Neural progenitor cell (in vitro differentiated cells): ENCODE results near the gene NXNL1. TPM values are rescaled to one million over a fixed set of nuclear protein-coding genes. Genes with fewer than 3 reads are reported as not detected.

Experiments
- DNase-seq: peaks from one replicate; pipeline ENCODE4 v3.0.0-alpha.2; 2016; ENCODE audit warnings: low spot score
- H2AFZ ChIP-seq: fragments of 200-600 bp; sonication (generic); replicated peaks from 2 replicates; pipeline ENCODE4 v1.6.1; 2016; ENCODE audit warnings: antibody characterized with exemption
- H3F3A ChIP-seq: fragments of 200-600 bp; sonication (generic); 2 replicates; pipeline ENCODE4 v1.6.1; 2016; ENCODE audit warnings: antibody characterized with exemption, low read depth
- H3K27ac ChIP-seq: fragments of 200-600 bp; sonication (generic); 2 replicates; pipeline ENCODE4 v1.5.1; 2016; ENCODE audit warnings: mild to moderate bottlenecking
- H3K27me3 ChIP-seq: fragments of 200-600 bp; sonication (generic); 2 replicates; pipeline ENCODE4 v1.6.1; 2016; ENCODE audit warnings: mild to moderate bottlenecking, moderate library complexity
- H3K36me3 ChIP-seq: fragments of 200-600 bp; sonication (generic); 2 replicates; pipeline ENCODE4 v1.5.1; 2016
- H3K4me1 ChIP-seq: fragments of 200-600 bp; sonication (generic); 2 replicates; pipeline ENCODE4 v1.6.1; 2016; ENCODE audit warnings: mixed run types
- H3K4me2 ChIP-seq: fragments of 200-600 bp; sonication (generic); 2 replicates; pipeline ENCODE4 v1.6.1; 2016
- H3K4me3 ChIP-seq: fragments of 200-600 bp; sonication (generic); 2 replicates; pipeline ENCODE4 v1.5.1; 2016
- H3K79me2 ChIP-seq: fragments of 200-600 bp; sonication (generic); 2 replicates; pipeline ENCODE4 v1.6.1; 2016; ENCODE audit warnings: low read depth
- H3K9ac ChIP-seq: fragments of 200-600 bp; sonication (generic); 2 replicates; pipeline ENCODE4 v1.6.1; 2016
- H3K9me3 ChIP-seq: fragments of 200-600 bp; sonication (generic); 2 replicates; pipeline ENCODE4 v1.5.1; 2016; ENCODE audit warnings: low read depth
- H4K20me1 ChIP-seq: fragments of 200-600 bp; sonication (generic); 2 replicates; pipeline ENCODE4 v1.6.1; 2016; ENCODE audit warnings: low read depth
- H3K27ac Mint-ChIP-seq: 3 replicates; pipeline ENCODE4 v1.8.0; 2021; ENCODE audit warnings: mixed read lengths
- H3K27me3 Mint-ChIP-seq: 2 replicates; pipeline ENCODE4 v1.8.0; 2022; ENCODE audit warnings: low read depth, mild to moderate bottlenecking, inconsistent platforms, moderate library complexity, mixed read lengths; ENCODE audit not compliant: insufficient read depth
- H3K36me3 Mint-ChIP-seq: 3 replicates; pipeline ENCODE4 v1.8.0; 2021; ENCODE audit warnings: mixed read lengths
- H3K4me1 Mint-ChIP-seq: 3 replicates; pipeline ENCODE4 v1.8.0; 2021; ENCODE audit warnings: mixed read lengths
- H3K4me3 Mint-ChIP-seq: 3 replicates; pipeline ENCODE4 v1.8.0; 2021; ENCODE audit warnings: mild to moderate bottlenecking, moderate library complexity, mixed read lengths
- H3K9me3 Mint-ChIP-seq: 3 replicates; pipeline ENCODE4 v1.8.0; 2020; ENCODE audit warnings: mixed read lengths
- EZH2 ChIP-seq: fragments of 200-600 bp; sonication (generic); IDR thresholded peaks from 2 replicates; pipeline ENCODE4 v1.6.1; 2017; ENCODE audit warnings: antibody characterized with exemption, mild to moderate bottlenecking, moderate library complexity
- EZH2phosphoT487 ChIP-seq: fragments of 200-600 bp; sonication (generic); IDR thresholded peaks from 2 replicates; pipeline ENCODE4 v1.6.1; 2017; ENCODE audit warnings: antibody characterized with exemption
- total RNA-seq: library from RNA; depleted of rRNA; stranded (reverse); fragments of >200 nt; gene quantifications from 2 replicates; pipeline ENCODE4 v1.2.3, GENCODE V29; 2015; ENCODE audit warnings: low replicate concordance
- TF ChIP-seq, protein P1 (sequence below): fragments of 200-600 bp; sonication (generic); IDR thresholded peaks from 2 replicates; pipeline ENCODE4 v1.5.1; 2017; ENCODE audit warnings: antibody characterized with exemption, mild to moderate bottlenecking

The NXNL1 gene
- total RNA-seq, 1 donor from 2014 or later: not detected

DNA sequence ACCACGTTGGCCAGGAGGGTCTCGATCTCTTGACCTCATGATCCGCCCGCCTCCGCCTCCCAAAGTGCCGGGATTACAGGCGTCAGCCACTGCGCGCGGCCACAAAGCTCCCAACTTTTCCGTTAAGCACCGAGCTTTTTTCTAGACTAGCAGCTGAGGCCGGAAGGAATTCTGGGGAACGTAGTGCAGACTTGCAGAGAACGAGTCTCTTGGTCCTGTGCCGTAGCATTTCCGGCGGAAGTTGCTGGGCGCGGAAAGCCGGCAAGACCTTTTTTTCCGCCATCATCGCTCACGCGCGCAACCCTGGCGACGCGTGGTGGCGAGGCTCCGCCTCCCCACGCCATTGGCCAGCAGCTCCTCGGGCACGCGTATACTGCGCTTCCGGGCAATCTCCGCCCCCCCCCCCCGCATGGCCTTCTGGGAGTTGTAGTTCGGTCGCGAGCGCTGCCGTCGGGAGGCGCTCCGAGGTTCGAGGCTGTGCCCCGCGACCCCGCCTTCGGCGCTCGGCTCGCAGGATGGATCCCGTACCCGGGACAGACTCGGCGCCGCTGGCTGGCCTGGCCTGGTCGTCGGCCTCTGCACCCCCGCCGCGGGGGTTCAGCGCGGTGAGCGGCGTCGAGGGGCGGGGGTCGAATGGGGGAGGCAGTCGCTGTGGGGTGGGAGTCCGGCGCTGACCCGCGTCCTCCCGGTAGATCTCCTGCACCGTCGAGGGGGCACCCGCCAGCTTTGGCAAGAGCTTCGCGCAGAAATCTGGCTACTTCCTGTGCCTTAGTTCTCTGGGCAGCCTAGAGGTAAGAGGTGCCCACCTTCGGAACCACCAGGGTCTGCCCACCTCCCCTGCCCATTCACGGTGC lies 40.9 kb downstream of the NXNL1 start, which contains the start of gene MVB12A:
Gene MVB12A (plus strand): TSS at position 427 of the 854 bp plus-strand sequence. CDS start 89 bp downstream, at position 516.
- H3K79me2 ChIP-seq: no peaks in the 10 kb centered on the region
- no peaks in the 10 kb centered on the region for H3K27me3 ChIP-seq
- peaks cover 56% of the 10 kb centered on the region for H3F3A ChIP-seq
- peaks cover 30% of the 10 kb centered on the region for H3K4me1 Mint-ChIP-seq
- H3K36me3 ChIP-seq: no peaks in the 10 kb centered on the region
- H3K4me3 Mint-ChIP-seq: peak within 1 kb of the TSS; percentile 93
- peak within 1 kb of the TSS; percentile 5 for H3K27ac ChIP-seq
- no peak within 1 kb of the TSS for H3K9ac ChIP-seq
- H3K9me3 ChIP-seq: no peaks in the 10 kb centered on the region
- peaks cover 9% of the 10 kb centered on the region for H3K27me3 Mint-ChIP-seq
- H4K20me1 ChIP-seq: no peaks in the 10 kb centered on the region
- TF ChIP-seq EZH2: peak; percentile 32
- TF ChIP-seq, protein P1, sequence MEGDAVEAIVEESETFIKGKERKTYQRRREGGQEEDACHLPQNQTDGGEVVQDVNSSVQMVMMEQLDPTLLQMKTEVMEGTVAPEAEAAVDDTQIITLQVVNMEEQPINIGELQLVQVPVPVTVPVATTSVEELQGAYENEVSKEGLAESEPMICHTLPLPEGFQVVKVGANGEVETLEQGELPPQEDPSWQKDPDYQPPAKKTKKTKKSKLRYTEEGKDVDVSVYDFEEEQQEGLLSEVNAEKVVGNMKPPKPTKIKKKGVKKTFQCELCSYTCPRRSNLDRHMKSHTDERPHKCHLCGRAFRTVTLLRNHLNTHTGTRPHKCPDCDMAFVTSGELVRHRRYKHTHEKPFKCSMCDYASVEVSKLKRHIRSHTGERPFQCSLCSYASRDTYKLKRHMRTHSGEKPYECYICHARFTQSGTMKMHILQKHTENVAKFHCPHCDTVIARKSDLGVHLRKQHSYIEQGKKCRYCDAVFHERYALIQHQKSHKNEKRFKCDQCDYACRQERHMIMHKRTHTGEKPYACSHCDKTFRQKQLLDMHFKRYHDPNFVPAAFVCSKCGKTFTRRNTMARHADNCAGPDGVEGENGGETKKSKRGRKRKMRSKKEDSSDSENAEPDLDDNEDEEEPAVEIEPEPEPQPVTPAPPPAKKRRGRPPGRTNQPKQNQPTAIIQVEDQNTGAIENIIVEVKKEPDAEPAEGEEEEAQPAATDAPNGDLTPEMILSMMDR: no peak
- TF ChIP-seq EZH2phosphoT487: no peak
- peak; percentile 99 for DNase-seq
- peaks cover 18% of the 10 kb centered on the region for H3K4me1 ChIP-seq
- peak within 1 kb of the TSS; percentile 85 for H2AFZ ChIP-seq
- H3K9me3 Mint-ChIP-seq: no peaks in the 10 kb centered on the region
- peak within 1 kb of the TSS; percentile 84 for H3K4me2 ChIP-seq
- H3K4me3 ChIP-seq: peak within 1 kb of the TSS; percentile 87
- peaks cover 2% of the 10 kb centered on the region for H3K36me3 Mint-ChIP-seq
- peak within 1 kb of the TSS; percentile 84 for H3K27ac Mint-ChIP-seq

DNA sequence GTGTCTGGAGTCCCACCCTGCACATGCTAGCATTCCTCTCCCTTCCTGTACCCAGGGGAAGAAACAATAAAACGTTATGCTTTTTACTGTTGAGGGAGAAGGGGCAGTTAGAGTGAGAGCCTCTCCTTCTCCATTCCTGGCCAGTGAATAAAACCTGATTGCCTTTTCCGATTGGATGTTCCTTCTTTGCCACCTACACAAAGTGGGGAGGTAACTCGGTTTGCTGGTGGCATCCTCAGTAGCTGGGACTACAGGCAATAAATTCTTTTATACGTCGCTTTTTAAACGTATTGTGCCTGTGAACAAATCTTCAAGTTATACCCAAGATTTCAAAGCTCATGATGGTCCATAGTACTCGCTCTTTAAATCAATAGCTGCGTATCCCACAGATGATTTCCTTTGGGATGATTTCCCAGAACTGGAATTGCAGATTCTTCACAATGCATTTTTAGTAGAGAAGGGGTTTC lies 41.5 kb downstream of the NXNL1 start:
- TF ChIP-seq, protein P1: no peak
- TF ChIP-seq EZH2phosphoT487: no peak
- TF ChIP-seq EZH2: no peak
- no peak for DNase-seq
- Histone ChIP-seq H3K4me3 (peak overlapping the region; percentile 33), H3K36me3 (no peaks in the 10 kb centered on the region), H3K9me3 (no peaks in the 10 kb centered on the region), H3K9ac (no peak overlapping the region), H4K20me1 (no peaks in the 10 kb centered on the region), H3K4me1 (peaks cover 15% of the 10 kb centered on the region), H3K27ac (peak overlapping the region; percentile 5), H3K4me2 (peak overlapping the region; percentile 67), H2AFZ (no peak overlapping the region), H3K79me2 (no peaks in the 10 kb centered on the region), H3F3A (peaks cover 53% of the 10 kb centered on the region), H3K27me3 (no peaks in the 10 kb centered on the region)
- Mint-ChIP-seq H3K27me3 (peaks cover 14% of the 10 kb centered on the region), H3K4me3 (peak overlapping the region; percentile 93), H3K27ac (peak overlapping the region; percentile 84), H3K36me3 (peaks cover 2% of the 10 kb centered on the region), H3K4me1 (peaks cover 26% of the 10 kb centered on the region), H3K9me3 (no peaks in the 10 kb centered on the region)

DNA sequence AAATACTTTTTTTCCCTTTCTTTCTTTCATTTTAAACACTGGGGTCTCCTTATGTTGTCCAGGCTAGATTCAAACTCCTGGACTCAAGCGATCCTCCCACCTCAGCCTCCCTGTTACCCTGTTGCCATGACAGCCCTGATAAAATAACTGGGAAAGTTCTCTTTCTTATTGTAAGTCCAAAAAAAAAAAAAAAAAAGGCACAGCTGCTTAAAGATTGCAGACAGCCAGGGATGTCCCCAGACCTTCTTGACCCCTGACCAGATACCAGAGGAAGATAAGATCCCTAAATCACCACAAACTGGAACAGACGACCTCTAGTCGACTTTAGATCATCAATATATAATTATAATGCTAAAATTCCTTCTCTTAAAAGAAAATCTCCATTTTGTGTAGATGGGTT lies 42.0 kb downstream of the NXNL1 start:
- H3K4me3 ChIP-seq: peak overlapping the region; percentile 33

More for the DNA sequence above, 42.0 kb downstream of the NXNL1 start:
- H3K36me3 Mint-ChIP-seq: peaks cover 2% of the 10 kb centered on the region
- Histone ChIP-seq H3F3A (peaks cover 49% of the 10 kb centered on the region), H3K4me1 (peaks cover 15% of the 10 kb centered on the region), H4K20me1 (no peaks in the 10 kb centered on the region), H3K79me2 (no peaks in the 10 kb centered on the region), H3K9me3 (no peaks in the 10 kb centered on the region), H2AFZ (no peak overlapping the region), H3K9ac (no peak overlapping the region), H3K36me3 (no peaks in the 10 kb centered on the region), H3K27ac (no peak overlapping the region), H3K4me2 (peak overlapping the region; percentile 67), H3K27me3 (no peaks in the 10 kb centered on the region)
- peaks cover 14% of the 10 kb centered on the region for H3K27me3 Mint-ChIP-seq
- TF ChIP-seq EZH2phosphoT487 (no peak), EZH2 (no peak)
- TF ChIP-seq, protein P1: no peak
- H3K27ac Mint-ChIP-seq: peak overlapping the region; percentile 84
- peak overlapping the region; percentile 93 for H3K4me3 Mint-ChIP-seq
- DNase-seq: no peak
- H3K9me3 Mint-ChIP-seq: no peaks in the 10 kb centered on the region
- peaks cover 24% of the 10 kb centered on the region for H3K4me1 Mint-ChIP-seq
